Measurements from ENCODE around the gene SLC15A4.
"Not testable (repeated sequence)": the region's sequence is repeated elsewhere in the genome, so short reads cannot be mapped to it uniquely, and the experiment has no call there.

SLC15A4 gene

DNA sequence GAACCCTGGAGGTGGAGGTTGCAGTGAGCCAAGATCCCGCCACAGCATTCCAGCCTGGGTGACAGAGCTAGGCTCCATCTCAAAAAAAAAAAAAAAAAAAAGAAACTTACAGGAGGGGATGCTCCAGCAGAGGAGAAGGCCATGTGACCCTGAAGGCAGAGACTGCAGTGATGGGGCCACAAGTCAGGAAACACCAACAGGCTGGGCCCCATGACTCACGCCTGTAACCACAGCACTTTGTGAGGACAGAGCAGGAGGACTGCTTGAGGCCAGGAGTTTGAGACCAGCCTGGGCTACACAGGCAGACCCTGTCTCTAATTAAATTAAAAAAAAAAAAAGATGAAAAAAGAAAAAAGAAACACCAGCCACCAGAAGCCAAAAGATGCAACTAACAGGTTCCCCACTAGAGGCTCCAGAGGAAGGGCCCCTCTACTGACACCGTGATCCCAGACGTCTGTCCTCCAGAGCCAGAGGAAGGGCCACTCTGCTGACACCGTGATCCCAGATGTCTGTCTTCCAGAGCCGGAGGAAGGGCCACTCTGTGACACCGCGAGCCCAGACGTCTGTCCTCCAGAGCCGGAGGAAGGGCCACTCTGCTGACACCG lies 20.4 kb upstream of the SLC15A4 start:
- DNase-seq (ENCODE audit: low read depth in 2 of 2): no peak

DNA sequence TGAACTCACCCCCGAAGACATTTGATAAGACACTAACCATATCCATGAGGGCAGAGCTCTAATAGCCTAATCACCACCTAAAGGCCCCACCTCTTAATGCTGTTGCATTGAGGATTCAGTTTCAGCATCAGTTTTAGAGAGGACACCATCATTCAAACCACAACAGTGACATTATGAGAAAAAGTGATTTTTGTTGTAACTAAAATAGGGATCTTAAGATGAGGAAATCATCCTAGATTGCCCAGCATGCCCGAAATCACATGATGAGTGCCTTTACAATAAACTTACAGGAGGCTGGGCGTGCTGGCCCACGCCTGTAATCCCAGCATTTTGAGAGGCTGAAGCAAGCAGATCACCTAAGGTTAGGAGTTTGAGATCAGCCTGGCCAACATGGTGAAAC lies 19.8 kb upstream of the SLC15A4 start:
- DNase-seq (ENCODE audit: low read depth in 2 of 2): no peak

DNA sequence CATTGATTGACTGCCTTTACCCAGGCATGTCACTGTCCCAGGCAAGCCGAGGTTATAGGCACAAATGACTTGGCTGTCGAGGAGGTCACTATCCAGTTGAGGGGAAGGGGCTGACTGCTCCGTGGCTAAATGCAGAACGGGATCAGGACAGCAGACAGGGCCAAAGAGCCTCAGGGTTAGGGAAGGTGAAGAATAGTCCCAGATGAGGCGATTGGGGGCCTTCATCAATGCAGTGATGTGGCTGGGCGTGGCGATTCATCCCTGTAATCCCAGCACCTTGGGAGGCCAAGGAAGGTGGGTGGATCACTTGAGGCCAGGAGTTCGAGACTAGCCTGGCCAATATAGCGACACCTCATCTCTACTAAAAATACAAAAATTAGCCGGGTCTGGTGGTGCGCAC lies 18.8 kb upstream of the SLC15A4 start:
- no peak for DNase-seq (ENCODE audit: low read depth in 2 of 2)

DNA sequence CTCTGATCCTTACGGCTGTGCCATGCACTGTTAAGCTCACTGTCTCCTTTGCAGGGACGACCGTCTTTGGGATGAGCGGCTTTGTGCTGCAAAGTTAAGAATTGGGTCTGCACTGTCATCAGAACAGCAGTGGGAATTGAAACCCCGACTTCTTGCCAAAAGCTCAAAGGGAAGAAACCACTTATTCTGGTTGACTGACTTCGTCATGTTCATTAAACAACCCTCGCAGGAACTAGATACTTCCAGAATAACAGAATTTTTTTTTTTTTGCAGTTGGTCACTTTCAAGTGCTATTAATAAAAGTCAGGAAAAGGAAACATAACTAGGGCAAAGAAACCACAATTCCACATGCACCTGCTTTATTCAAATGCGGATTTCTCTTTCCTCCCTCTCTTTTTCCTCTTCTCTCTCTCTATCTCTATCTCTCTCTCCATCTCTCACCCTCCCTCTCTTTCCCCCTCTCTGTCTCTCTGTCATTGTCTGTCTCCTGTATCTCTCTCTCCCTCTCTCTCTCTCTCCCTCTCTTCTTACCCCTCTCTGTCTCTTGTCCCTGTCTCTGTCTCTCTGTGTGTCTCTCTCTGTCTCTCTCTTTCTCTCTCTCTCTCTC lies 17.2 kb upstream of the SLC15A4 start:
- no peak for DNase-seq (ENCODE audit: low read depth in 2 of 2)

DNA sequence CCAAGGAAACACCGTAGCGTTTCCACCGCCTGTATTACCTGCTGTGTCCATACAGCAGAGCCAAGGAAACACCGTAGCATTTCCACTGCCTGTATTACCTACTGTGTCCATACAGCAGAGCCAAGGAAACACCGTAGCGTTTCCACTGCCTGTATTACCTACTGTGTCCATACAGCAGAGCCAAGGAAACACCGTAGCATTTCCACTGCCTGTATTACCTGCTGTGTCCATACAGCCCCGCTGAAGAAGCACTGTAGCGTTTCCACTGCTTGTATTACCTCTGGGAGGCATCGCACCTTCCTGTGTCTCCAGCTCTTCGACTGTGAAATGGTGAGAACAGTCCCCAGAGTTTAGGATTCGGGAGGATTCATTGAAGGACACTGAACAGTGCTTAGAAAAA lies 16.1 kb upstream of the SLC15A4 start:
- DNase-seq (ENCODE audit: low read depth in 2 of 2): not testable (repeated sequence)

DNA sequence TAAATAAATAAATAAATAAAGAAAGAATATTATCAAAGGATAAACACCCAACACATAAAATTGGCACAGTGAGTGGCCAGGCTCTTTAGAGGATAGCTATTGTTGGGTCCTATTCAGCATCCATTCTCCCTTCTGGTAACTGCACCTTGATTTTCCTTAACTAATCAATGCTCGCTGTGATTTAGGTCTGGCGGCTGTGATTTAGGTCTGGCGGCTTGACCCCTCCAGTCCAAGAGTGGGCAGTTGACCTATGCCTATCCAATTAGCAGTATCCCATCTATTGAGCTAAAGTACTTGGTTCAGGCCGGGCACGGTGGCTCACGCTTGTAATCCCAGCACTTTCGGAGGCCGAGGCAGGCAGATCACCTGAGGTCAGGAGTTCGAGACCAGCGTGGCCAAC lies 9.7 kb upstream of the SLC15A4 start:
- DNase-seq (ENCODE audit: low read depth in 2 of 2): no peak

DNA sequence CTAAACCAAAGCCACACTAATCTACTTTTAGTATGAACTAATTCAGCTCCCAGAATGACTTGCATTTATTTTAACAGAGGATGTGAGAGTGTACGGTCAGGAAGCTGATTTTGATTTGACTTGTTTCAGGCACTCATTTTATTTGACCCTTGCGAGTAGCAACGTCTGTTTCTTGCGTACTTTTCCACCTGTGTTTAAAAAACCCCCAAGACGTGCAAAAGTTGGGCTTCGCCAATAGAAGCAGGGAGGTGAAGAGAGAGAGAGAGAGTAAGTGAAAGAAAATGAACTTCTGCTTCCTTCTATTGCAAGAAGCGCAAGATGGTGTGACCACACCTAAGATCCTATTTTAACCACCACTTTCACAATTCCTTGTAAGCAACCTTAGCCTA lies 6.7 kb upstream of the SLC15A4 start:
- DNase-seq (ENCODE audit: low read depth in 2 of 2): no peak

DNA sequence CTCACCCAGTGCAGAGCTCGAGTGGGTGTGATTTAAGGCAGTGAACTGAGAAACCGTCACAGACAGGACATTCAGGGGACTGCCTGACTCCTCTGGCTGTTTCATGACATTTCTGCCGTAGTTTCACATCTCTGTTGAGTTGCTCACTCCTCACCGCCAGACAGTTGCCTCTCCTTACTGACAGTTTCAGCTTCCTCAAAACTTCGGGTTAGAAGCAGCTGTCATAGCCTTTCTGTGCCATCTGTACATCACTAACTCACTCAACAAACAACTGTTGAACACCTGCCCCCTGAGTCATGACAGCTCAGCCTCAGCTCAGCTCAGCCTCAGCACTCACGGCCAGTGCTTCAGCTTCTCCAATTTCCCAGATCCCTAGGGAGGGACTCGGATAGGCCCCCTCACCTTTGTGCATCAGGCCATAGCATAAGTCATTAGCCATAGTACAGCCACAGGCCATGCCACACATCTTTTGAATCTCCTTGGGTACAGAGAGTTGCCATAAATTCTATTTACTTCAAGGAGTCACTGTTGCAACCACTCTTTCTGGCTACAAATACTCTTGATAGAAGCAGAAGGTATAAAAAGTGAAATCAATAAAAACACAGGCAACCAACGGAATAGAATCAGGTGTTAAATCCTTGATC lies 6.2 kb upstream of the SLC15A4 start:
- DNase-seq (ENCODE audit: low read depth in 2 of 2): no peak

DNA sequence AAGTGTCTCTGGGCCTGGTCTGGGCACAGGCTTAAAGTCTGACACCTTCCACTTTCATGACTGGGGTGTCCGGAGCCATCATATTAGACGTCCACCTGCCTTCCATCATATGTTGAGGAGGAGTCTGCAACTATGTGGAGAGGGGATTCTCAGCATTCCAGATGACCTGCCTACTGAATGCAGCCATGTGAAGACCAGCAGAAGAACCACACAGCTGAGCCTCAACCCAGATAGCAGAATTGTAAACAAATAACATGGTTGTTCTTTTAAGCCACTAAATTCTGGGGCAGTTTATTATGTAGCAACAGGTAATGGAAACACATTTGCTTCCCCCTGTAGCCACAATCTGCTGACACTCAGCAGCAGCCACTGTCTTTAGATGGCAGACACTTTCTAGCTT lies 4.0 kb upstream of the SLC15A4 start:
- no peak for DNase-seq (ENCODE audit: low read depth in 2 of 2)

DNA sequence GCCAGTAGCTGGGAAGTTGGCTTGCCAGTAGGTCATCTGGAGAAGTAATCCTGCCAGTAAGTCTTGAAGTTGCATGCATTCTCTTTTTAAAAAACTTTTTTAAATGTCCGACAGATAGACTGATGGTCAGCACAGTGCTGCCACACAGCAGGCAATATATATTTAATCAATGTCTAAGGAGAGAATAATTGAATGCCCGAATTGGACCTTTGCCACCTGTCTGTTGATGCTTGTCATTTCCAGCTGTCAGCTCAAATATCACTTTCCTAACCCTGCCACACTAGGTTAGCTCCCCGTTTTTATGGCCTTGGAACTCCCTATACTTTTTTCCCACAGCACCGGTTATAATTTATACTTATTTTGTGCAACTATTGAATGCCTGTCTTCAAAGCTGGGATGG lies 2.1 kb upstream of the SLC15A4 start:
- DNase-seq (ENCODE audit: low read depth in 2 of 2): no peak

DNA sequence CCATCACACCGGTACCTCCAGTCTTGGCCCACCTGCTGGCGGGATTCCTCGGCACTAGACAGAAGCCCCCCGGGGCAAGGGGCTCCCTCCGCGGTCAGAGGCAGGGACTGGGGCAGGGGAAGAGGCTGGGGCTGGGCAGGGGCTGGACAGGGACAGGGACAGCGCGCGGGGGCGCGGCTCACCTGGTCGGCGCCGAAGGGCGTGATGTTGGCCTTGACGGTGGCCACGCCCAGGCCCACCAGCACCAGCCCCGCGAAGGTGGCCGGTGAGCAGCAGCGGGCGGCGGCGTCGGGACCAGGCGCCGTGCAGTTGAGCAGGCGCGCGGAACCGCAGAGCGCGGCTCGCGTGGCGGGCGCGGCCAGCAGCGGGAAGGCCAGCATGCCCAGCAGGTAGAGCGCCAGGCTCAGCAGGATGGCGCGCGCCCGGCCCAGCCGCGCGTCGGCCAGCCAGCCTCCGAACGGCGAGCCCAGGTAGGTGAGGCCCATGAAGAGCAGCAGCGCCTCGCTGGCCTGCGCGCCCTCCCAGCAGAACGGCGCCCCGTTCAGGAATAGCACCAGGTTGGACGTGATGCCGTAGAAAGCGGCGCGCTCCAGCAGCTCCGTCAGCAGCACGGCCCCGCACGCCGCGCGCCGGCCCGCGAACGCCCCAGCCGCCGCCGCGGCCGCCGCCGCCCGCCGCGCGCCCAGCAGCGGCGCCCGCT lies 392 bp downstream of the SLC15A4 start:
- no peak for DNase-seq (ENCODE audit: low read depth in 2 of 2)

DNA sequence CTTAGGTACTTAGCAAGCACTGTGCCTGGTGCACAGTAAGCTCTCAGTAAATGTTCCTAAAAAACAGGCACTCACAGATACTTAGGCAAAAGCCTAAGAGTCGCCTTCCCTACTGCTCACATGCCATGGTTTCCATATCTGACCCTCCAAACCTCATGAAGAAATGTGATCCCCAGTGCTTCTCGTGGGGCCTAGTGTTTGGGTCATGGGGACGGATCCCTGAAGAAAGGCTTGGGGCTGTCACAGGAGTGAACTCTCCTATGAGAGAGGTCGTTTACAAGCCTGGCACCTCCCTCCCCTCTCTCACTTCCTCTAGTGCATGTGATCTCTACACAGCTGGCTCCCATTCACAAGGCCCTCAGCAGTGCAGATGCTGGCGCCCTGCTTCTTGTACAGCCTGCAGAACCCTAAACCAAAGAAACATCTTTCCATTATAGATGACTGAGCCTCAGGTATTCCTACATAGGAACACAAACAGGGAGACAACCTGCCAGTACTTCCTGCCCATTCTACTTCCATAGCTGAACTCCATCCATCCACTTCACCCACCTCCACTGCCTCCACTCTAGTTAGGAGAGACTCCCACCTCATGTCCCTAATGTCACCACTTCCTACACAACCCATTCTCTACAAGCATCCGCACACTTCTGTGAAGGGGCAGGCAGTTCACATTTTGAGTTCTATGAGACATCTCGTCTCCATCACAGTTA lies 2.9 kb downstream of the SLC15A4 start:
- no peak for DNase-seq (ENCODE audit: low read depth in 2 of 2)

DNA sequence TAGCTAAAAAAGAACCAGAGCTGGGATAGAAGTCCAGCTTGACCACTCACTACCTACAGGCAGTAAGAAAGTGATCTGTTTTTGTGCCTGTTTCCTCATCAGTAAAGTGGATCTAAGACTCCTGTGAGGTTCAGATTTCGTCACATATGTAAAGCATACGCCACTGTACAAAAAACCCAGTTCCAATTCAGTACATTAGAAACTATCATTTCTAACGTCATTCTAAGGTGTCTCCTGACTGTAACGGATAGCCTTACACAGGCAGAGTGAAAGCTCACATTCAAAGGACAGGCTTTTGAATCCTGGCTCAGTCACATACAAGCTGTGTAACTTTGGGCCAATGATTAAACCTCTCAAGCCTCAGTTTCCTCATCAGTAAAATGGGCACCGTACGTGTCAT lies 3.5 kb downstream of the SLC15A4 start:
- no peak for DNase-seq (ENCODE audit: low read depth in 2 of 2)

DNA sequence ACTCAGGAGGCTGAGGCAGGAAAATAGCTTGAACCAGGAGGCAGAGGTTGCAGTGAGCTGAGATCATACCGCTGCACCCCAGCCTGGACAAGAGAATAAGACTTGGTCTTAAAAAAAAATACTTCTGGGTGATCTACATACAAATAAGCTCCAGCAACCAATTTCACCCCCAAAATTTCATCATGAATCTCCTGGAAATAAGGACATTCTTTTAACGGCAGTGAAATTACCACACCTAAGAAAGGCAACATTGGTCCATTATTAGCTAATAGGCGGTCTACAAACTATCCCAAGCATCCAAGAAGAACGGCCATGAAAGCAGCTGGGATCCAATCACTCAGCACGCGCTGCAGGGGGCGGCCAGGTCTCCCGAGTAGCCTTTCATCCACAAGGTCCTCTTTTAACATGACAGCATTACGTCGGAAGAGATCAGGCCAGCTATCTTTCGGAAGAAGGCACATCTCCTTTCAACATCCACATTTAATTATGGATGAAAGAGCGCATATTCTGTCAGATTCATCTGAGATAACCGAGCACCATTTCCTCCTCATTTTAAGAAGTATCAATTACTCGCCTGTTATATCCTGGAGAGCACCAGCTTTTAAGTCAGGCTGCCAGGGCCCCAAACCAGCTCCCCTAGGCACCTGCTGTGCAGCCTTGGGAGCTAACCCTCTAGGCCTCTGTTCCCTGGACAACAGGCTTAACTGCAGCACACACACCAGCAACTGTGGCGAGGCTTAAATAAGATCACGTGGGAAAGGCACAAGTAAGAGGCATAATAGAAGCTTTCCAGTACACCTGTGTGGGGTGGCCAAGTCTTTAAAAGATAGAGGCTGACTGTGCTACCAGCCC lies 4.2 kb downstream of the SLC15A4 start:
- DNase-seq (ENCODE audit: low read depth in 2 of 2): no peak

DNA sequence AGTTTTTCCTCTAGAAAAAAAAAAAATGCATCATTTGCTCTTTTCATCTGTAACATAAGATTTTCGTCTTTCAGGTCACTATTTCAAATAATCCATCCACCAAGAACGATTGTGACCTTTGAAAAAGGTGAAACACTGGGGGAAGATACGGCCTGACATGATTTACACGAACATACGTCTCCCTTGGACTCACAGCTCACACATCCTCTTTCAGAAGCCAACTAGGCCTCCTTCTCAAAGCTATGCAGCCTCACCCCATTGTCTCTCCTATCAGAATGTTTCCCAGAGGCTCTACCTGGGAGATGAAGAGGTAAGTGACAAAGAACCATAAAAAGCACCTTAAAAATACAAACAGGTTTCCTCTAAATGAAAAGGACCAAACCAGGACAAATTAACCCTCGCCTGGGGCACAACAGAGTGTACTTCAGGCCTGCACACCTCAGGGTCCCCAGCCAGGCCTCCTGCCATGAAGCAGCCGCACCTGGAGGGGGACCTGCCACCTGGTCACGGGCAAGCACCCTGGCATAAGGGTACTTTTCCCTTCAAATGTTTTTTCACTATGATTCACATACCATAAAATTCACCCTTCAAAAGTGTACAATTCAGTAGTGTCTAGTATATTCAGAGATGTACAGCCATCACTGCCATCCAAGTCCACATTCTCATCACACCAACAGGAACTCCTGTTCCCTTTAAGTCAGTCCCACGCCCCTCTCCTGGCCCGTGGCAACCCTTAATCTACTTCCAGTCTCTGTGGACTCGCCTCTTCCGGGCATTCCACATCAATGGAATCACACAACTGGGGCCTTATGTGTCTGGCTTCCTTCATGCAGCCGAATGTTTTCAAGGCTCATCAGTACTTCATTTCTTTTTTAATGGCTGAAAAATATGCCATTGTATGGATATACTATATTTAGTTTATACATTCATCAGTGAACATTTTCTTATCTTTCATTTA lies 5.4 kb downstream of the SLC15A4 start:
- DNase-seq (ENCODE audit: low read depth in 2 of 2): no peak

DNA sequence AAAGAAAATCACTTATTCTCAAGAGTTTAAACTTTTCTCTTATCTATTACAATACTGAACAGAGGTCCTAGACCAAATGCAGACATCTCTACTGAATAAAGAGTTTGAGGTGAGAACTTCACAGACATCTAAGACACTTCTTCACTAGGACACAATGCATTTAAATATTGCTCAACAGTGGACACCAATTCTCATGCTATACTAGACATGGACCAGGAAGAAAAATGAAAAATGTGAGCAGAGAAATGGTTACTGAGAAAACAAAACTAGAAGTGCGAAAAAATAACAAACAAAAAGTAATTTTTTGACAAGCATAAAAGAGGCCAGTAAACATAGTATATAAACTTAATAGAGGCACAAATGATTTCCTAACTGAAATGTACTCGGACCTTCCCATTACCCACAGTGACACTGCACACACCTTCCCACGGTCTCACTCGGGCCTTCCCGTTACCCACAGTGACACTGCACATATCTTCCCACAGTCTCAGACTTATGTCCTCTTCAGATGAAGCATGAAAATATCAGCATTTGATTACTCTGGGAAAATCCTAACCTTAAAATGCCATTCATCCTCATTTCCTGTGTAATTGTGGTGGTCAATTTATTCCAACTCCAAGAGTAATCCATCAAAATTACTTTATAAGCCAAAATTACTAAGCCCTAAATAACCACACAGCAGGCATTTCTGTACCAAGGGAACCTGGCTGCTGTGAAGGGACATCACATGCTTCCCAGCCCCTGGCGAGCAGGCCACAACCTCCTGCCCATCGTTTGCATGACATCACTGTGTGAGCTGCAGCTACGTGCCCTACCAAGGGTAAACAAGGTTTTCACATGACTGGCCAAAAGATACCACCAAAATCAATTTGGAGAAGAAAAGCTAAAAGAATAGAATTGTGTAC lies 6.4 kb downstream of the SLC15A4 start:
- no peak for DNase-seq (ENCODE audit: low read depth in 2 of 2)

DNA sequence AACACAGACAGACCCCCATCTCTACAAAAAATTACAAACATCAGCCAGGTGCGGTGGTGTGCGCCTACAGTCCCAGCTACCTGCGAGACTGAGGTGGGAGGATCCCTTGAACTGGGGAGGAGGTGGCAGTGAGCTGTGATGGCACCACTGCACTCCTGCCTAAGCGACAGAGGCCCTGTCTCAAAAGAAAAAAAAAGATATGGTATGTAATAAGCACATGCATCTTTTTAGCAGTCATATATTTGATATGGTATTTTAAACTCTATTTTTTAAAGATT lies 7.2 kb downstream of the SLC15A4 start:
- no peak for DNase-seq (ENCODE audit: low read depth in 2 of 2)

DNA sequence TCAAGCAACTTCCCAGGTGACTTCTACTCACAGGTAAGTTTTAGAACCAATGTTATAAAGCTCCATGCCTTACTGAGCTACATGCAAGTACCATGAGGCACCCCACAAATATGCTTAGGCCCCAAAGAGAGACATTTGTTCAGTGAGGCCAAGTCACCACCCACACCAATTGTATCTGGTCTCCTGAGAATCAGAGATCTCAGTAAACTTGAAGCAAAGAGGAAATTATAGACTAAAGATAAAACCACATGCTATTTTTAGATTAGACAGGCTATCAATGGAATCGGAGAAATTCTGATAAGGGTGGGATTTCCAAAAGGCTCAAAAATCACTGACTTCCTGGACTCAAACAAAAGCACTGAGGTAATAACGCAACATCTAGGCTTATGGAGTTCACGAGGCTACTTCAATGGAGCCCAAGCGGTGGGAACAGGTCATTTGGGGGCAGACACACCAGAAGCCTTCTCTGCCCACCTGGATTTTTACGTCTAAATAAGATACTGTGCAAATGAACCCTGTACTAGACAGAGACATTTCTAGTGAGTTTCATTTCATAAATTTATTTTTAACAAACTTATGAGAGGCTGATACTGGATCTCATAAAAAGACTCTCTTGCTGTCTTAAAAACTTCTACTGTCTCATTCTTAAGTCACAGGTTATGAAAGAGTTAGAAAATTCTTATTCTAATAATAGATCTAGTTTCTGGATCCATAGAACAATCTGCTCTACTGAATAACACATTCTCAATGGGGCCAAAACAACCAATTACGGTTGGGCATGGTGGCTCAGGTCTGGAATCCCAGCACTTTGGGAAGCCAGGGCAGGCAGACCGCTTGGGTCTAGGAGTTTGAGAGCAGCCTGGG lies 7.7 kb downstream of the SLC15A4 start:
- DNase-seq (ENCODE audit: low read depth in 2 of 2): no peak
